Spleen (tissue), 11 donors: ENCODE results near the gene HNRNPK. TPM values are rescaled to one million over a fixed set of nuclear protein-coding genes. Genes with fewer than 3 reads are reported as not detected.

Experiments
- DNase-seq: peaks from one replicate; pipeline ENCODE4 v3.0.0-alpha.2; 2020
- H3K27ac ChIP-seq, 8 donors: fragments of 200-600 bp; sonication (generic) in 7 of 8; 1 replicate in 4 of 8; 2 replicates in 4 of 8; pipeline versions ENCODE4 v1.5.0 to v1.8.0; 2016 to 2021; ENCODE audit warnings: inconsistent platforms in 4 of 8, mild to moderate bottlenecking in 4 of 8, moderate library complexity in 1 of 8
- H3K27me3 ChIP-seq, 7 donors: fragments of 200-600 bp; sonication (generic) in 6 of 7; replicated peaks in 1 of 7; 1 replicate in 4 of 7; 2 replicates in 3 of 7; pipeline versions ENCODE4 v1.5.0 to v1.8.0; 2016 to 2021; ENCODE audit warnings: inconsistent platforms in 3 of 7, mild to moderate bottlenecking in 1 of 7
- H3K36me3 ChIP-seq, 6 donors: fragments of 200-600 bp; sonication (generic) in 5 of 6; 1 replicate in 4 of 6; 2 replicates in 2 of 6; pipeline versions ENCODE4 v1.5.0 to v1.8.0; 2016 to 2021; ENCODE audit warnings: inconsistent platforms in 2 of 6
- H3K4me1 ChIP-seq, 6 donors: fragments of 200-600 bp; sonication (generic) in 5 of 6; 1 replicate in 3 of 6; 2 replicates in 3 of 6; pipeline versions ENCODE4 v1.5.0 to v1.8.0; 2016 to 2021; ENCODE audit warnings: inconsistent platforms in 3 of 6
- H3K4me3 ChIP-seq, 8 donors: fragments of 200-600 bp; sonication (generic) in 7 of 8; 1 replicate in 4 of 8; 2 replicates in 4 of 8; pipeline versions ENCODE4 v1.5.0 to v1.8.0; 2016 to 2021; ENCODE audit warnings: inconsistent platforms in 4 of 8, mild to moderate bottlenecking in 4 of 8, moderate library complexity in 2 of 8
- H3K9me3 ChIP-seq, 8 donors: fragments of 200-600 bp; sonication (generic) in 7 of 8; 1 replicate in 4 of 8; 2 replicates in 4 of 8; pipeline versions ENCODE4 v1.5.0 to v1.8.0; 2016 to 2021; ENCODE audit warnings: inconsistent platforms in 4 of 8
- POLR2A ChIP-seq, 3 donors: fragments of 450-650 bp; IDR thresholded peaks; one replicate each; pipeline ENCODE4 v1.5.1; 2017; ENCODE audit warnings: antibody characterized with exemption in 3 of 3, mild to moderate bottlenecking in 1 of 3
- POLR2AphosphoS5 ChIP-seq, 3 donors: sonication (generic); formaldehyde crosslinking; IDR thresholded peaks; one replicate each; pipeline ENCODE4 v1.5.1; 2017; ENCODE audit warnings: antibody characterized with exemption in 3 of 3
- WGBS, 5 donors: extraction: QIAGEN DNeasy Blood & Tissue Kit in 3 of 5; methylation state at CpG; one replicate each; pipeline versions ENCODE4 v1.1.5 to v1.1.7; 2013 to 2018; 5-methylcytosine and 5-hydroxymethylcytosine counted together
- intact Hi-C: fragments of 100-400 bp; cut with DNase I; formaldehyde crosslinking; loops from one replicate; pipeline ENCODE4 v1.15.0; 2023; ENCODE audit warnings: low total_unique reads
- microRNA-seq, 3 donors: library from miRNA; unstranded; fragments of <30 nt; microRNA quantifications; one replicate each; pipeline versions ENCODE4 to v1.1.0, GENCODE V29; 2019 to 2020
- polyA plus RNA-seq, 3 donors: library from polyadenylated mRNA; stranded (reverse); fragments of 200-250 nt; gene quantifications; one replicate each; pipeline ENCODE4 v1.2.1, GENCODE V29; 2013
- small RNA-seq, 4 donors: library from RNA; depleted of rRNA; stranded (forward); fragments of <200 nt; gene quantifications; one replicate each; pipeline ENCODE3, GENCODE V24; 2016
- total RNA-seq, 7 donors: library from RNA; depleted of rRNA in 3 of 7; stranded (reverse); fragments of >200 nt in 3 of 7; fragmentation: NEBNext Ultra II Directional in 4 of 7; extraction: Animal tissue kit (Norgen Biotek cat#: 25700) in 4 of 7; gene quantifications; one replicate each; pipeline versions ENCODE4 v1.1.0 to v1.2.1, GENCODE V29; 2016 to 2021
- TF ChIP-seq, protein P1 (sequence below), 11 experiments: fragments of 200-600 bp in 7 of 11; fragments of 450-650 bp in 4 of 11; sonication (generic) in 4 of 11; IDR thresholded peaks in 8 of 11; conservative IDR thresholded peaks in 3 of 11; 1 replicate in 7 of 11; 2 replicates in 4 of 11; pipeline versions ENCODE4 v1.4.0 to v1.8.0; 2016 to 2021; ENCODE audit warnings: antibody characterized with exemption in 11 of 11, inconsistent platforms in 4 of 11, mild to moderate bottlenecking in 1 of 11
- donor health status: healthy with polysubstance abuse.
- donor health status: DM: no; HTN: no; CAD: no; lungs with moderate emphysema.
- donor health status: DM: no; HTN: no; CAD: no.
- donor health status: Bipolar disorder and iron deficiency.
- donor health status: healthy.
- donor health status: DM: no; HTN: no; CAD: no.
- donor health status: DM: yes; HTN: yes; CAD: no.

Gene HNRNPK
- total and polyA plus RNA-seq, 10 donors: 245 to 543 (median 473) TPM

DNA sequence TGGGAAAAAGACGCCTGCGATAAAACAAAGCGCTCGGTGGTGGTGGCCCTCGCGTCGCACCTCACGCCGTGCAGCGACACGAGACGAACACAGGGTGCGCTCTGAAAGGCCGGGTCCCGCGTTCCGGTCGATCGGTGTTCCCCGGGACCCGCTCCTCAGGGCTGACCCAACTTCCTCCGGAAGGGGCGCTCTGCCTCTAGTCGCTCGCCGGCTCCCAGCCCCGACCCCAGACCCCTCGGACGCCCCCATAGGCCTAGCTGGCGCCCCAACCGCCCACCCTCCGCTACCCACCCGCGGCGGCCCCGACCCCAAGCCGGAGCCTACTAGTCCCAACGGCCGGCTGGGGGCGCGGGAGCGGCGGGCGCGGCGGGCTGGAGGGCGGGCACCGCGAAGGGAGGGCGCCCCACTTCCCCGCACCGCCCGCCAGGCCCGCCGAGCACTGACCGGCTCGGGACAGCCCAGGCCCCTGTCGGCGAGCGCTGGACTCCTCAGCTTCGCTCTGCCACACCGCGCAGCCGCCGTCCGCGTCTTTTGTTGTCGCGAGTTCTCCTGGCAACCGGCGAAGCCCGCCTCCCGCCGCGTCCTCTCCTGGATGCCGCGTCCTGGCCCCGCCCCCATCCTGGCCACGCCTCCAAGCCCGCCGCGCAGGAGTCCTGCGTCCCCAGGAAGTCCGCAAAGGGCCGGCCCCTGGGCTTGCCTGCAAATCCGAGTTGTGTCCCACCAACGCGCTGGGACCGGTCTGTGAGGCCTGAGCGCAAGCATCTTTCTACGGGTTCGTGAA is 58.9 kb downstream of the HNRNPK start, which contains the start of gene KIF27:
Gene KIF27 (minus strand): TSS at position 506 of the 781 bp plus-strand sequence. CDS start 5,841 bp downstream, outside the sequence.
- peaks cover 0 to 14% (median 0%) of the 10 kb centered on the region in 6 donors for H3K36me3 ChIP-seq
- peak; percentile 100 for DNase-seq
- H3K27me3 ChIP-seq: no peaks in the 10 kb centered on the region
- intact Hi-C loops: no loop called here
- peak within 1 kb of the TSS; percentile 75 to 97 (median 83) for H3K4me3 ChIP-seq
- no peaks in the 10 kb centered on the region for H3K9me3 ChIP-seq
- peak within 1 kb of the TSS; percentile 77 to 99 (median 94) for H3K27ac ChIP-seq
- TF ChIP-seq POLR2AphosphoS5 (IDR thresholded peaks at IDR 0.05) (peak; percentile 93 to 95 (median 94)), POLR2A (IDR thresholded peaks at IDR 0.05) (peak in 2 of 3 donors; percentile 19 to 87)
- TF ChIP-seq, protein P1, sequence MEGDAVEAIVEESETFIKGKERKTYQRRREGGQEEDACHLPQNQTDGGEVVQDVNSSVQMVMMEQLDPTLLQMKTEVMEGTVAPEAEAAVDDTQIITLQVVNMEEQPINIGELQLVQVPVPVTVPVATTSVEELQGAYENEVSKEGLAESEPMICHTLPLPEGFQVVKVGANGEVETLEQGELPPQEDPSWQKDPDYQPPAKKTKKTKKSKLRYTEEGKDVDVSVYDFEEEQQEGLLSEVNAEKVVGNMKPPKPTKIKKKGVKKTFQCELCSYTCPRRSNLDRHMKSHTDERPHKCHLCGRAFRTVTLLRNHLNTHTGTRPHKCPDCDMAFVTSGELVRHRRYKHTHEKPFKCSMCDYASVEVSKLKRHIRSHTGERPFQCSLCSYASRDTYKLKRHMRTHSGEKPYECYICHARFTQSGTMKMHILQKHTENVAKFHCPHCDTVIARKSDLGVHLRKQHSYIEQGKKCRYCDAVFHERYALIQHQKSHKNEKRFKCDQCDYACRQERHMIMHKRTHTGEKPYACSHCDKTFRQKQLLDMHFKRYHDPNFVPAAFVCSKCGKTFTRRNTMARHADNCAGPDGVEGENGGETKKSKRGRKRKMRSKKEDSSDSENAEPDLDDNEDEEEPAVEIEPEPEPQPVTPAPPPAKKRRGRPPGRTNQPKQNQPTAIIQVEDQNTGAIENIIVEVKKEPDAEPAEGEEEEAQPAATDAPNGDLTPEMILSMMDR (IDR thresholded peaks at IDR 0.05 in 8 of 11, conservative IDR thresholded peaks at IDR 0.05 in 3 of 11): peak in 10 of 11 experiments; percentile 20 to 73 (median 57)
- peaks cover 4 to 25% (median 17%) of the 10 kb centered on the region in 6 donors for H3K4me1 ChIP-seq
- WGBS, 5 donors: 1% methylated on average over 37 to 92 of the region's 92 CpGs

DNA sequence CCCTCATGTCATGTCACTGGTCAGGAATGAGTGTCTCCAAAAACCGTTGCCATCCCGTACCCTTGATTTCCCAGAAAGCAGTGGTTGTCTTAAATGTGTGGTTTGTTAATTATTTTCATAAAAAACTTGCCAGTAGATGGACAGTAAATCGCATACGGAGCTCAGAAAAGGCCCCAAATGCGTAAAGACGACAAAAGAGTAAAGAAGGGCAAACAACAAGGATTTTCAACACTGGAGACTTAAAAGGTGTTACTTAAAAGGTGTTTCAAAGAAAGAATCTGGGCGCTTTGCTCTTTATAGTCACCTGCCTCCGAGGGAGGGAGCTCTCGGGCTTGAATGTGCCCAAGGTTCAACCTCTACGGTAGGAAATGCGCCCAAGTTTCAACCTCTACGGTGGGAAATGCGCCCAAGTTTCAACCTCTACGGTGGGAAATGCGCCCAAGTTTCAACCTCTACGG is 59.5 kb downstream of the HNRNPK start:
- TF ChIP-seq, protein P1 (IDR thresholded peaks at IDR 0.05 in 8 of 11, conservative IDR thresholded peaks at IDR 0.05 in 3 of 11): no peak
- TF ChIP-seq POLR2A (IDR thresholded peaks at IDR 0.05) (no peak), POLR2AphosphoS5 (IDR thresholded peaks at IDR 0.05) (no peak)
- Histone ChIP-seq H3K4me1 (peaks cover 4 to 25% (median 17%) of the 10 kb centered on the region in 6 donors), H3K27me3 (no peaks in the 10 kb centered on the region), H3K9me3 (no peaks in the 10 kb centered on the region), H3K4me3 (peak overlapping the region; percentile 75 to 97 (median 83)), H3K27ac (peak overlapping the region; percentile 77 to 99 (median 94)), H3K36me3 (peaks cover 0 to 14% (median 0%) of the 10 kb centered on the region in 6 donors)
- DNase-seq: no peak
- WGBS, 5 donors: 1 to 7% (median 3%) methylated on average over 13 to 16 of the region's 16 CpGs
- intact Hi-C loops: no loop called here

DNA sequence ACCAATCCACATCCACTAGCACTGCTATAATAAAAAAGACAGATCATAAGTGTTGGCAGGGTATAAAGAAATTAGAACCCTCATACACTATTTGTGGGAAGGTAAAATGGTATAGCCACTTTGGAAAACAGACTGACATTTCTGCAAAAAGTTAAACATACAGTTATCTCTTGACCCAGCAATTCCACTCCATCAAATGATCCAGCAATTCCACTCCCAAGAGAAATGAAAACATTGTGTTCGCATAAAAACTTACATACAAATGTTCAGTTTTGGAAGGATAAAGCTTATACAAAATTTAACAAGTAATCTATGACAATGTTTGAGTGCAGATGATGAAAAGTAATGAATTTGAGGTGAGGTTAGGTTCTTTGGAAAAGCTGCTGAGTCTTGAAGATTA is 60.9 kb downstream of the HNRNPK start:
- Histone ChIP-seq H3K27ac (no peak overlapping the region), H3K27me3 (no peaks in the 10 kb centered on the region), H3K4me3 (no peak overlapping the region), H3K9me3 (no peaks in the 10 kb centered on the region), H3K4me1 (peaks cover 4 to 25% (median 17%) of the 10 kb centered on the region in 6 donors), H3K36me3 (peaks cover 0 to 14% (median 0%) of the 10 kb centered on the region in 6 donors)
- no peak for DNase-seq
- 96 to 100% (median 98%) methylated on average over 1 of the region's 1 CpG for WGBS, 5 donors
- no peak for TF ChIP-seq POLR2AphosphoS5 (IDR thresholded peaks at IDR 0.05)
- TF ChIP-seq, protein P1 (IDR thresholded peaks at IDR 0.05 in 8 of 11, conservative IDR thresholded peaks at IDR 0.05 in 3 of 11): no peak
- TF ChIP-seq POLR2A (IDR thresholded peaks at IDR 0.05): no peak
- intact Hi-C loops: no loop called here

Small RNA genes within 50 kb of the gene (microRNA-seq; reads per million reads assigned to microRNA genes)
- gene MIR7-1: 37.2 to 73.9 (median 42.4) reads per million in 3 donors

Small RNA genes within 50 kb of the gene (small RNA-seq; reads per million reads assigned to genes)
- 0 reads per million in 4 donors for gene RF00019

Other genes with a start within 250 kb of the HNRNPK start
- 10 to 100 TPM in 1 of 7 donors, 1 to 10 TPM in 6; 3.9 to 15.8 (median 6.1) TPM for gene GKAP1, start 162.4 kb downstream of the HNRNPK start, total RNA-seq
- gene GKAP1, start 162.4 kb downstream of the HNRNPK start, polyA plus RNA-seq: 1 to 10 TPM; 5.4 to 8.2 (median 5.9) TPM
- 10 to 100 TPM in 1 of 7 donors, 1 to 10 TPM in 6; 5.1 to 11.3 (median 7.7) TPM for gene KIF27, start 58.8 kb downstream of the HNRNPK start, total RNA-seq
- 1 to 10 TPM in 1 of 3 donors, under 1 TPM in 2; 0.83 to 1.2 (median 0.83) TPM for gene KIF27, start 58.8 kb downstream of the HNRNPK start, polyA plus RNA-seq
- gene RMI1, start 590 bp upstream of the HNRNPK start, total RNA-seq: 10 to 100 TPM; 10.8 to 19.5 (median 14.5) TPM
- 1 to 10 TPM; 4.2 to 6.9 (median 5.1) TPM for gene RMI1, start 590 bp upstream of the HNRNPK start, polyA plus RNA-seq